Measurements from ENCODE around the gene FTO. TPM values are rescaled to one million over a fixed set of nuclear protein-coding genes. Genes with fewer than 3 reads are reported as not detected.

The FTO gene
- total RNA-seq, 1 donor from 2014 or later: 107 TPM

DNA sequence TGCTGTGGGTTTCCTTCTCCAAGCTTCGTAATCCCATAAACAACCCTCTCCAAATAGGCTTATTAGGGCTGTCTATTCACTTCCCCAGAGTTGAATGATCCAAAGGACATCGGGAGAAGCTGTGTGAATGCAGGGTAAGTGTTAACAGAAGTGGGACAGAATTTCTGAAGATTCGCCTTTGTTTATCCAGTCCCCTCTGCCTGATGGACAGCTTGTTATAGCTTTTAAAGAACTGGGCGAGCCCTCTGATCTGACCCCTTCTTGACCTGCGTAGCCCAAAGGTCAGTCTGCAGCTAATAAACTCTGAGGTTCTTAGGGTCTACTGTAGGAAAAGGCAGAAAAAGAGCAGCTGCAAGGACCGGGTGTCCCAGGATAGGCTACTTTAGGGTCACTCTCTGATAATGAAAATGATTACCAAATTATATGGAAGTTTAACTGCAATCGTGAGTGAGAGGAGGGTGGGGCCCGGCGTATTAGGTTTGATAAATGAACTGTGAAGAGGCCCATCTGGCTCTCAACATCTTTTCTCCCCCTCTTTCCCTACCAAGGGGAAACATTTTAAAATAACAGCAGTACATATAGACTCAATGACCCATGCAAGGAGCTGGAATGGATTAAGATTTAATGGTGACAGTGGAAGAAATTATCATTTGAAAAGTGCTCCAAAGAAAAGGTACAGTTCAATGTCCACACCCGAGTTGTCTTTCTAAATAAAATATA, 233.4 kb downstream of the FTO start:
- no peak for DNase-seq (ENCODE audit: low spot score)
- ATAC-seq: no peak
- intact Hi-C loops (cut with DNase I): no loop called here

DNA sequence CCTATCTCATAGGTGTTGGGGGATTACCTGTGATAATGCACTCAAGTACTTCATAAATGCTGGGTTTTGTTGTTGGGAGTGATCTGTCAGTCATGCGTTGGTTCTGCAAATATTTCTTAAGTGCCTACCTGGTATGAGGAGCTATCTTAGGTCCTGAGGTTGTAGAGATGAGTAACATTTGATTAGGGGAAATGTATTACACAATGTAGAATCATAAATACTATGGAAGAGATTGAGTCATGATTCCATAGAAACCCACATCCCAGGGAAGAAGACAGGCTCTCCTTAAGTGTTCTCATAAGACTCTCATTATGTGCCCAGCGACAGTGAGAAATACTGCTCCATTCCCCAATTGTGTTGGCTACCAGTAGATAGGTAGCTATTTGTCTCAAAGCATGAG, 240.1 kb downstream of the FTO start:
- intact Hi-C loops (cut with DNase I): no loop called here
- ATAC-seq: no peak
- DNase-seq (ENCODE audit: low spot score): no peak

DNA sequence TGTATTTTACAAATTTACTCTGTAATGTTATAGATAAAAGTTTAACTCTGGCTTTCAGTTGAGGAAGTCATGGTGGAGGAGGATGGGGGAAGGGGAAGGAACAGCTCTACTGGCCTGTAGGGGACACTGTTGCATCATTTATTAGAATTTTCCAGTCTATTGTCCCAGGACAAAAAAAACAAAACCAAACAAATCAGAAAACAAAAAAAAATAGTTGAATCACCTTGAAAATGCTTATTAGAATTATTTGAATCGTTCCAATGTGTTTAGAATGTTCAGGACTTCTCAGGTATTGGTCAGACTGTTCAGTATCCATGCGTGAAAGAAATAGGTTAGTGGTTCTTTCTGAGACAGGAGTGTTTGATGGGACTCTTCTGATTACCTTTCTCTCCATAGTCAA, 242.0 kb downstream of the FTO start:
- DNase-seq (ENCODE audit: low spot score) (no peak), ATAC-seq (no peak)
- intact Hi-C loops (cut with DNase I): no loop called here

DNA sequence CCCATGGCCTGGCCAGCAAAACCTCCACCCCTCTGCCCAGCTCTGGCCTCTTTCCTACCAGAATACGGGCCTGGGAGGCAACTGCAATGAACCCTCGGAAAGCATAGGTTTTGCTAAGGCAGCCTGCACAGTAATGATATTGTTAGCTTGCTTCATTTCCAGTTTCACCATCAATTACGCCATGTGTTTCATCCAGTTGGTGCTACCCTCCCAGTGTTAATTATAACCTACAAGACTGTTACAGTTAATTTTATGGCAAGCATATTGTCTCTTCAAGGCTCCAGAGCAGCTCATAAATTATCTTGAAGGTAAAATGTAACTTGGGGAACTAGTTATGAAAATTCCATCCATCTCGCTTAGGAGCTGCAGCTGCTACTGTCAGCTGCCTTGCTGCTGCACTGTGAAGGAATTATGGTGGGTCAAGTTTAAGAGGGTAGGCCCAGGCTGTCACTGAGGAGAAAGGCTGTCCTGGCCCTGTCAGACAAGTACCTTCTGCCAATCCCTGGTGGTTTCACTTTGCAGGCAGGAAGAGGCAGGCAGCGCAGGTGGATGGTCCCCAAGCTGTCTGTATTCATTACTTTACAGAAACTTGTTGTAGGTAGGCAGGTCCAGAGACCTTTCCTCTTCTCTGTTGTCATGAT, 242.9 kb downstream of the FTO start:
- no peak for ATAC-seq
- intact Hi-C loops (cut with DNase I): no loop called here
- no peak for DNase-seq (ENCODE audit: low spot score)

DNA sequence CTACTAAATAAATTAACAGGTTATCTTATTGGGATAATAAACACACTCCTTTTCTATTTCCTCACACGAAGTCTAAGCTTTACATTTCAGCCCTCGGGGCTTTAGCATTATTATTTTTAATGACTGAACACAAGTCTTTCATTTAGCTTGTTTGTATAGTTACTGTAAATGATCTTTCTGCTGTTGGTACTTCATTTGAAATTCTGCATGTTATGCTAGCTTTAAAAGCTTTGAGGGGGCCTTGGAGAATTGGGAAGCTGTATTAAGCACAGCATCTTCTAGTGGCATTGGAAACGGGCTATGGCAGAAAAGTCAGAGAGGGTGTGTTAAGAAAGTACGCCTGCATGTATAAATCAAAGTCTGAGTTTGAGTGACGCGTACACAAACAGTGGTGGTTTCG, 243.7 kb downstream of the FTO start:
- intact Hi-C loops (cut with DNase I): no loop called here
- no peak for DNase-seq (ENCODE audit: low spot score)
- no peak for ATAC-seq

DNA sequence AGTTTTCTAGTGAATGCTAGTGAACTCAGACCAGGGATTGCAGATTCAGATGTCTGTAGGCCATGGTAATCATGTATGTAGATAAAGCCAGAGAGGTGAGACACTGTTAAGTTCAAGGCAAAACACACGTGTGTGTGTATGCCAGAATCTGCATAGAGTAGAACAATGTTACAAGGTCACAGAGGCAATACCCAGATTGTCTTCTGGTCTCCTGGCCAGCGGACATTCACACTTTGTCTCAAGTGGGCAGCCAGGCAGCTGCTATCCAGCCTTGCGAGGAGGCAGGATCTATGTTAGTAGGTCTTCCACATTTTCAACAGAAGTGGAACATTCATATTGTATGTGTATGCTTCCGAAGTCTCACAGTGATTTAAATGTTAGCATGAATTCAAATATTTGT, 244.4 kb downstream of the FTO start:
- ATAC-seq (no peak), DNase-seq (ENCODE audit: low spot score) (no peak)
- intact Hi-C loops (cut with DNase I): no loop called here

DNA sequence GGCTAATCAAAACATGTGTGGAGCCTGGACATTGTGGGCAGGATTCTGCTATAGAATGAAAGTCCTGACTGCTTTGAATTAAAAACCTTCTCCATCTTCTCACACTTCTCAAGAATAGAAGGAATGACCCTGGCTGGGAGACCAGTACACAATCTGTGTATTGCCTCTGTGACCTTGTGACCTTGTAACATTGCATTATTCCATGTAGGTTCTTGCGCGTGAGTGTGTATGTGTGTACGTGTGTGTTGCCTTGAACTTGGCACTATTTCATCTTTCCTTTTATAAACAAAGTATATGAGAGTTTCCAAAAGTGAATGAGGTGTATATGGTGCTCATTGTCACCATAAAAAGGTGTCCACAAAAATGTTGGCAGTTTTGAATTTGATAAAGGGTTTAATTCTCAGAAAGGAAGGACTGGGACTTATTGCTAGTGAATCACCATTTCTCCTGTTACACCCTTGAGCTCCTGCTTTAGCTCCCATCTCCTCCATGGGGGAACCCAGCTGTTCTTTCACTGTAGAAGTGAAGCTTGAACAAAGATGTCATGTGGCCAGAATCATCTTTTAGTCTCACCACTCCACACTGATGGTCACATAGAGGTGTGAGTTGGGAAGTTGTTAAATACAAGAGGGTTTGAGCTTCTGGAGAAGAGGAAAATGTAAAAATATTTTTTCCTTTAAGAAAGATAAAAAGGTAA, 244.9 kb downstream of the FTO start:
- DNase-seq (ENCODE audit: low spot score) (no peak), ATAC-seq (no peak)
- intact Hi-C loops (cut with DNase I): no loop called here

DNA sequence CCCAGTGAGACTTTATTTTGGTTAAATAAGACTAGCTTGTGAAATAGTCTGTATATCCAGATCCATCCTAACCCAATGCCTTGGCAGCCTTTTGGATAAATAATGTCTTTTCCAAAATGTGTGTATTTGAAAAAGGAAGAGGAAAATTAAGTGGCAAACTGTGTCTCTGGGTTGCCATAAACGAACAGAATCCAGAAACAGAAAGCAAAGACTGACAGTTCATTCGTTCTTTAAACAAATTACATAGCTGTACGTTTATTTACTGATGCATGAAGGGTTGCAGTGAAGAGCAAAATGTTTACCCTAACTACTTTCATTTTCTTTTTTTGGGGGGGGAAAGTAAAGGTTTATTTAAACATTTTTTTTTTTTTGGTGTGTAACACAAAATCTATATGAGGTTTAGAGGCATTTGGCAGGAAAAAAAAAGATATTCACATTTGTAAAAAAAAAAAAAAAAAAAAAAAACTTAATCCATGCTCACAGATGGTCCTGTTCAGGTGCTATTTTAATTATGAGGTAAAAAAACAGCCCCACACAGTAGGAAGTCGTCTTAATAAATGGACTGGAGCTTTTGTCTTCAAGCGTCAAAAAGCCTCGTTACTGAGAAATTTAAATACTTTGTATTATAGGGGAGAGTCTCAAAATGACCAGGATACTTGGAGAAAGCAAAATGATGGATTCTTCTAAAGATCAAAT, 245.9 kb downstream of the FTO start:
- ATAC-seq (no peak), DNase-seq (ENCODE audit: low spot score) (no peak)
- intact Hi-C loops (cut with DNase I): no loop called here

DNA sequence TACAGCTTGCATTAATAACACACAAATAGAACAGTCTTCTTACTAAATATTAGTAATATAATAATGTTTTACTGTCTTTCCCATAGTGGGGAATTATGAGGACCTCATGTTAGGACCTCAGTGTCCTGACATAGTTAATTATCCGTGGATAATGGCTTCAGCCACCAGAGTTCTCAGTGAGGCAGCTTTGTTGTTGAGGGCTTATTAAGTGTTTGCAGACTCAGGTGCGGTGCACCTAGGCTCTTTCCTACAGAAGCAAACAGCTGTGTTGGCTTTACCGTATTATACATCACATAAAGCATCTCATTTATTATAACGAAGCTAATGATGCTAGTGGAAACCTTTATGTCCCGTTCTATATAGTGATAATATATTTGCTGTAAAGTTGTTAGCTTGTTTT, 246.7 kb downstream of the FTO start:
- ATAC-seq (no peak), DNase-seq (ENCODE audit: low spot score) (no peak)
- intact Hi-C loops (cut with DNase I): no loop called here

DNA sequence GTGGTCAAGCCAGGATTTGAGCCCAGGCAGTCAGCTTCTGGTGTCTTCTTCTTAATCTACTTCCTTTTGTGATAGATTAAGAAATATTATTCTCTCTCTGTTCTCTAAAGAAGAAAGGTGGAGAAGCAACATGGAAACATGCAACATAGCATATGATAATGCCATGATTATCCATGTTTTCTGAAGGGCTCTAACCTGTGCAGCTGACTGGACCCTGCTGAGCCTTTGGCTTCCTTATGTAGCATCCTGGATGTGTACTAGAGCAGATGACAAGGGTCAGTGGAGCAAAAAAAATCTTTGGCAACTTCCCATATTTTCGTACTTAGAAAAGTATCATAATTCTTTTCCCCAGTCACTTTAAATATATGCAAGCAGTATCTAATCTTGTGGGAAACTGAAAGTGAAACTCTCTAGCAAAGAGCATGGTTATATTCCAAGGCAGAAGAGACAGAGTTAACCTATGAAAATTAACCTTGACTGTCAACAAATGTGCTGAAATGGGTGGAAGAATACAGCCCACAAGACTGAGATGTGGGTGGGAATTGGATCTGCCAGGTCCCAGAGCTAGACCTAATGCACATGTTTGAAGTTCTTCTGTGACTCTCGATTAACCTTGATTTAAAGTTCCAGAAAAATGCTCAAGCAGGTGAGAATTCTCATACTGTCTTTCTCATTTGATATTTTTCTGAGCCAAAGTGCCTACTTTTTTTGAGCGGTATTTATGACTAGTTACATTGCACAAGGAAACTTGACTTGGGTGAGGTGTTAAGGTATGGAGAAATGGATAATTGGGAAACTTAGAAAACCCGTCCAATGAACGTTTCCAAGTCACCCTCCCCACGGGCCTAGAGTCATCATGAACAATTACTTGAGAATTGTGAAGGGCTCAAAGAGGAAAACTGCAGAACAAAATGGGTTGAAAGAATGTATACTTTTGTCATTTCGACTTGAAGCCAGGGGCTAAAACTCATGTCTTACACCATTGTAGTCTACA, 248.6 kb downstream of the FTO start:
- ATAC-seq (no peak), DNase-seq (ENCODE audit: low spot score) (no peak)
- intact Hi-C loops (cut with DNase I): no loop called here

DNA sequence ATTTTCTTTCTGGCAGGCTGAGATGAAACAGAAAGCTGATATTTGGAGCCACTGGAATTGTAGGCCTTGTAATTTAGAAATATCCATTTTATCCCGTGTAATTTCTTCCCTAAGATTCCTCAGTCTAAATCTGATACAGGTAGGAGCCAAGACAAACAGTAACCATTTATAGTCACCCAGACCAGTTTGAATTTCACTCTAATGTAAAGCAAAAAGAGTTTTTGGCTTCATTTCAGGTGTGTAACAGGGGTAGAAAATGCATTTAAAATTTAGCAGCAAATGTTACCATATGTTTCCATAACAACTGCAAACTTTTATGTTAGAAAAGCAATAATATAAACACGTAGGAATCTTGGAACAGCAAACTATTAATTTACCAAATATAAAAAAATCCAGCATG, 249.4 kb downstream of the FTO start:
- no peak for DNase-seq (ENCODE audit: low spot score)
- intact Hi-C loops (cut with DNase I): no loop called here
- ATAC-seq: no peak

DNA sequence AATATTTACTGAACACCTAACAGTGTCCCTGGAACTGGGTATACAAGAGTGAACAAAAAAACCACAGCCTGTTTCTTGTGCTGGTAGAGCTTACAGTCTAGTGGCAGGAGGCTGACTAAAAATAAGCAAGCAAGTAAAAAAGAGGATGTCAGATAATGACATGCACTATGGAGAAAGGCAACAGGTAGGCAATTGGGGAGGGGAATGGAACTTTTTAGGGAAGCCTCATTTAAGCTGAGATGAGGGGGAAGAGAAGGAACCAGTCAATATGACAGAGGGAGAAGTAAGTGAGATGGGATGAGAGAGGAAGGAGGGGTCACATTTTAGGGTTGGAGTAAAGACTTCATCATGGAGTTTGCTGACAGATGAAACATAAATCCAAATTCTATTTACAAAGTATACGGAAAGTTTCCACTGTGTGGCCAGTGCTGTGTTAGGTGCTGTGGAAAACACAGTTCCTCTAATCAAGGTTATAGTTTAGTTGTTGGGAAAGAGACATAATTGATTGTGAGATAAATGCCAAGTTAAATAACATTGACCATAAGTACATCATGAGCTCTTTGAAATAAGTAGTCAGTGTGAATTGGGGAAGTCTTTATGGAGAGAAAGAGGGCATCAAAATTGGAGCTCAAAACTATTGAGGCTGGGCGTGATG, 251.4 kb downstream of the FTO start:
- ATAC-seq (no peak), DNase-seq (ENCODE audit: low spot score) (no peak)
- intact Hi-C loops (cut with DNase I): no loop called here

DNA sequence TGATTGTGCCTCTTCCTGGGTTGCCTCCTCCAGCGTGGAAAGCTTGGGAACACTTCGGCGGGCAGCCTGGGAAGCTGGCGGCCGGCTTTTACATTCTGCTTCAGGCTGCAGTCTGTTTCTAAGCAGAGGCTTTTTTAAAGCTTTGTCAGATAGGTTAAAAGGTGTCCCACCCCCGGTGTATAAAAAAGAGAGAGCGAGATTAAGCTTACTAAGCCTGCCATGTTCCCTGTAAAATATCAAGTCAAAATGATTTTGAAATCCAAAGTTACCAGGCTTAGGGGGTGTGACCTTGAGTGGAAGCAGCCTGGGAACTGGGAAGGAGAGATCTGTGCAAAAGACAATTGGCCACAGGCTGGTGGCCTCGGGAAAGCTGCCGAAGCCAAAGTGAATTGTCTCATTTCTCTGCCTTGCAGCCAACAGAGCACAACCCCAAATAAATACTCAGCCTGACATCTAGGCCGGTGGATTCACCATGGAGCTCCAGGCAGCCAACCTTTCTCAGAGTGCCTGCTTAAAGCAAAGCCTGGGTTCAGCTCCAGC, 254.5 kb downstream of the FTO start:
- ATAC-seq: no peak
- intact Hi-C loops (cut with DNase I): no loop called here
- no peak for DNase-seq (ENCODE audit: low spot score)

DNA sequence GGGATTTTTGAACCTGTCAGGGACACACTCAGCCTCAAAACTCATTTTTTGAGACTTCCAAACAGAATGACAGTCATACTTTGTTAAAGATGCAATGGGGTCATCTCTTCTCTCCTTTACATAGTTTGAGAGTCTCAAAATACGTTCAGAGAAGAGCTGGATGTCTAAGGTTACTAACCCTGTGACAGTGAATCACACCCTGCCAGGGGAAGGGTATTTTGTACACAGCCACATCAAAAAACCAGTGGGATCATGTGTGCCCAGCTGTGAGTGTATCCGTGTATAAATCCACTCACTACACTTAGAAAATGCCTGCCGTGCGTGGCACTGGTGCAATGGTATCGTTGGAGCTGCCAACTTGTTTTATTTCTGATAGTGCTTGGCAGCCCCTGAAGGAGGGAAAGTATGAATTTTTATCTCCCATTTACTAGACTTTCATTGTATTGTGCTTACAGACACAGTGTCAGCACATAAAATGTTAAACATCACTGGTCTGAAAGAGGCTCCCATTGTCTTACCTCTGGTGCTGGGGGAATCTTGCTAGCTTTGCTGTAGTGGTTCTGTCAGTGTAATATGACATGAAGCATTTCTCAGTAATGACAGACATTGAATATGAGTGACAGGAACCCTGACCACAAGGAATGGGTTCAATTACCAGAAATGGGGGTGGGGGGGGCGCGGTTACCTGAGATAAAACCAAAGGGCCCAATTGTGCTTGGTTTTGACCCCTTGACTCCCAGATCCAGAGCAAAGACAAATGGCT, 256.3 kb downstream of the FTO start:
- no peak for ATAC-seq
- intact Hi-C loops (cut with DNase I): no loop called here
- no peak for DNase-seq (ENCODE audit: low spot score)

DNA sequence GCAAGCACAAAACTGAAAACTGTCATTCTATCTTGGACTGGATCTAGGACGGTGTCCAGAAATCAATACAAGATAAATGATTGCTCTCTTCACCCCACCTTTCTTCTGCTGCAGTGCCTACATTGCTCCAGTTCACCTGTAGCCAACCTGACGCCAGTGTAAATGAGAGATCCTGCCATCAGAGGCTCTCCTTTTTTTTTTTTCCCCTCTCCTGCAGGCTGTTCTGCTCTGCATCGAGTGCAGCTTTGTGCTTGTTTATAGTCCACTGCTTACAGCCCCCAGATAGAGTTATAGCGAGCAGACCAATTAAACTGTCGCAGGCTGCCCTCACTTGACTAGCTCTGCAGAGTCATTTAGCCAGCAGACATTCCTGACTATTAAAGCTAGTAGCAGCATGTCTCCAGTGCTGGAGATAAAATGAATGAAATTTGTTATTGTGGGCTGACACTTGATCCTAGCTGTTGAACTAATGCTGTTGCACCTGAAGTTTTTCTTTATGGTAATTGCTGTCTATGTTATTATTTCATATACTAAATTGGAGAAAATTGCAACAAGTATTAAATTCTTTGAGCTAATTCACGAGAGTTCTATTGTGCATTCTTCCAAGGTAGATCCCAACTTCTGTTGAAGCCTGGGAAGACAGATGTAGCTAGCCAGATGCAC, 257.1 kb downstream of the FTO start:
- DNase-seq (ENCODE audit: low spot score) (no peak), ATAC-seq (no peak)
- intact Hi-C loops (cut with DNase I): no loop called here

DNA sequence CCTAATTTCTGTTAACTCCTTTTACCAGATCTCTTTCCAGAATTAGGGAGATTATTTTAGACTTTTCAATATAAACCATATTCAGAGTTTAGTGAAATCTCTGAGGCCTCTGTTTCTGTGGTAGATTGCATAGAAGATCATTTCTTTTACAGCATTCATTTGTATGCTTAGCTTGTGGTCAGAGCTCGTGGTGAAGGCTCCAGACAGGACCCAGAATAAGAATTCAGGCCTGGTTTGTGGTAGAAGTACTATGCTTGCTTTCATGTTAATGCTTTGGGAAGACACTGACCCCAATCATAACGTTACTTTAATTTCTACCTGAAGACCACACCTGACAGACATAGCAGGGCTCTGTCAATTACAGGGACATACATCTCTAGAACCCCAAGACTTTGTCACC, 258.1 kb downstream of the FTO start:
- no peak for ATAC-seq
- no peak for DNase-seq (ENCODE audit: low spot score)
- intact Hi-C loops (cut with DNase I): no loop called here

Measured in sciatic nerve (tissue), 2 donors.